HCT116 (cell line): ENCODE data around the gene TPMT. TPM values are rescaled to one million over a fixed set of nuclear protein-coding genes. Genes with fewer than 3 reads are reported as not detected.

Source experiments
- ATAC-seq: fragments of 200-7000 bp; cut with Tn5 transposase; 2 replicates; pipeline ENCODE4 v1.9.1; 2020; ENCODE audit warnings: mild to moderate bottlenecking, moderate library complexity
- BruUV-seq: library from RNA; stranded (reverse); fragments of 400-500 nt; replicated peaks from 2 replicates; lab custom pipeline; 2021; lab: Mats Ljungman, UMichigan
- CTCF ChIA-PET: fragments of 300-600 bp; sonication (Branson Sonifier 250); formaldehyde crosslinking; loops from one replicate; lab custom pipeline; 2021; ENCODE audit warnings: antibody characterized with exemption; lab: Charles Lee
- POLR2A ChIA-PET: fragments of 300-600, 350-600 bp; sonication (Branson Sonifier 250); formaldehyde crosslinking; loops from one replicate; lab custom pipeline; 2021; ENCODE audit warnings: antibody characterized with exemption; lab: Charles Lee
- RAD21 ChIA-PET, 2 experiments: fragments of 300-600 bp; sonication (Branson Sonifier 250); formaldehyde crosslinking; loops; one replicate each; lab custom pipeline; 2023; ENCODE audit warnings: low total read pairs in 2 of 2; ENCODE audit not compliant: uncharacterized antibody in 2 of 2, unreplicated experiment in 2 of 2, low non-redundant PET in 1 of 2; lab: Charles Lee
- DNase-seq: peaks from one replicate; pipeline ENCODE4 v3.0.0-alpha.2; 2010; ENCODE audit warnings: low read depth, low spot score
- H2AFZ ChIP-seq: fragments of 200-600 bp; shearing (Covaris generic), sonication (generic); 2 replicates; pipeline ENCODE4 v1.6.1; 2017; ENCODE audit warnings: low read depth, mixed run types, mixed read lengths, antibody characterized with exemption, low read length; ENCODE audit not compliant: poor library complexity, severe bottlenecking
- H3K27ac ChIP-seq: 2 replicates; pipeline ENCODE4 v1.5.1; 2012; ENCODE audit warnings: low read depth, low read length
- H3K27me3 ChIP-seq: fragments of 200-600 bp; sonication (generic); 2 replicates; pipeline ENCODE4 v1.6.1; 2016; ENCODE audit warnings: mixed run types, low read length, mixed read lengths; ENCODE audit not compliant: insufficient read depth
- H3K36me3 ChIP-seq, 2 experiments: fragments of 200-500 bp in 1 of 2; fragments of 200-600 bp in 1 of 2; sonication (Bioruptor generic) in 1 of 2; sonication (generic) in 1 of 2; 2 replicates each; pipeline versions ENCODE4 v1.5.1 to v1.6.1; 2014 to 2016; ENCODE audit warnings: low read length in 2 of 2, inconsistent platforms in 1 of 2, mixed read lengths in 1 of 2, mixed run types in 1 of 2; ENCODE audit not compliant: insufficient read depth in 2 of 2, control insufficient read depth in 1 of 2
- H3K4me1 ChIP-seq, 2 experiments: fragments of 200-600 bp in 1 of 2; sonication (generic) in 1 of 2; 2 replicates each; pipeline versions ENCODE4 v1.5.1 to v1.6.1; 2012 to 2017; ENCODE audit warnings: low read length in 2 of 2, inconsistent platforms in 1 of 2, mild to moderate bottlenecking in 1 of 2, mixed read lengths in 1 of 2, mixed run types in 1 of 2, moderate library complexity in 1 of 2; ENCODE audit not compliant: insufficient read depth in 2 of 2, control insufficient read depth in 1 of 2
- H3K4me2 ChIP-seq: fragments of 200-600 bp; sonication (generic); 2 replicates; pipeline ENCODE4 v1.6.1; 2017; ENCODE audit warnings: mixed run types, low read length, mixed read lengths
- H3K4me3 ChIP-seq, 2 experiments: fragments of 200-600 bp in 1 of 2; sonication (generic) in 1 of 2; replicated peaks in 1 of 2; 2 replicates each; pipeline ENCODE4 v1.5.1; 2011 to 2016; ENCODE audit warnings: low read length in 2 of 2, control low read depth in 1 of 2, low read depth in 1 of 2, mild to moderate bottlenecking in 1 of 2, mixed read lengths in 1 of 2, mixed run types in 1 of 2
- H3K79me2 ChIP-seq: fragments of 200-600 bp; sonication (generic); 2 replicates; pipeline ENCODE4 v1.6.1; 2017; ENCODE audit warnings: mild to moderate bottlenecking, mixed run types, low read length, moderate library complexity, mixed read lengths; ENCODE audit not compliant: insufficient read depth
- H3K9ac ChIP-seq: fragments of 200-600 bp; sonication (generic); 2 replicates; pipeline ENCODE4 v1.6.1; 2016; ENCODE audit warnings: low read length, mixed read lengths
- H3K9me2 ChIP-seq: fragments of 200-600 bp; sonication (generic), shearing (Covaris generic); 2 replicates; pipeline ENCODE4 v1.6.1; 2017; ENCODE audit warnings: mixed run types, mild to moderate bottlenecking, moderate library complexity; ENCODE audit not compliant: insufficient read depth
- H3K9me3 ChIP-seq, 2 experiments: fragments of 200-500 bp in 1 of 2; fragments of 200-600 bp in 1 of 2; sonication (Bioruptor generic) in 1 of 2; sonication (generic) in 1 of 2; 2 replicates each; pipeline ENCODE4 v1.6.1; 2014 to 2017; ENCODE audit warnings: low read length in 2 of 2, mixed read lengths in 2 of 2, inconsistent platforms in 1 of 2, low read depth in 1 of 2, mild to moderate bottlenecking in 1 of 2, mixed run types in 1 of 2, moderate library complexity in 1 of 2; ENCODE audit not compliant: control insufficient read depth in 1 of 2, insufficient read depth in 1 of 2
- H4K20me1 ChIP-seq: fragments of 200-600 bp; sonication (generic), shearing (Covaris generic); 2 replicates; pipeline ENCODE4 v1.6.1; 2017; ENCODE audit warnings: mixed run types, mild to moderate bottlenecking, moderate library complexity; ENCODE audit not compliant: insufficient read depth
- CBX3 ChIP-seq: IDR thresholded peaks from 2 replicates; pipeline ENCODE4 v1.6.1; 2012; ENCODE audit warnings: low read depth
- CEBPB ChIP-seq: IDR thresholded peaks from 2 replicates; pipeline ENCODE4 v1.6.1; 2012; ENCODE audit warnings: low read depth
- CTCF ChIP-seq, 3 experiments: fragments of 200-600 bp in 1 of 3; sonication (generic) in 1 of 3; IDR thresholded peaks in 2 of 3; conservative IDR thresholded peaks in 1 of 3; 2 replicates each; pipeline ENCODE4 v1.5.1; 2012 to 2017; ENCODE audit warnings: low read depth in 2 of 3, low read length in 2 of 3, antibody characterized with exemption in 1 of 3, borderline replicate concordance in 1 of 3, control low read depth in 1 of 3, mild to moderate bottlenecking in 1 of 3, mixed read lengths in 1 of 3, mixed run types in 1 of 3, moderate library complexity in 1 of 3; ENCODE audit not compliant: insufficient read depth in 1 of 3
- EGR1 ChIP-seq: IDR thresholded peaks from 2 replicates; pipeline ENCODE4 v1.6.1; 2012; ENCODE audit warnings: low read depth
- ELF1 ChIP-seq: IDR thresholded peaks from 2 replicates; pipeline ENCODE4 v1.6.1; 2012; ENCODE audit warnings: low read depth, borderline replicate concordance
- EZH2 ChIP-seq: fragments of 200-600 bp; sonication (generic); IDR thresholded peaks from 2 replicates; pipeline ENCODE4 v1.6.1; 2017; ENCODE audit warnings: antibody characterized with exemption, mixed run types
- FOSL1 ChIP-seq: IDR thresholded peaks from 2 replicates; pipeline ENCODE4 v1.6.1; 2012; ENCODE audit warnings: low read depth
- POLR2A ChIP-seq: IDR thresholded peaks from 2 replicates; pipeline ENCODE4 v1.7.0; 2011; ENCODE audit warnings: borderline replicate concordance; ENCODE audit not compliant: insufficient read depth, insufficient read length; ENCODE audit errors: extremely low read depth
- POLR2AphosphoS5 ChIP-seq: IDR thresholded peaks from 2 replicates; pipeline ENCODE4 v1.6.1; 2011; ENCODE audit warnings: mild to moderate bottlenecking, low read depth, low read length, moderate library complexity
- SIN3A ChIP-seq: IDR thresholded peaks from 2 replicates; pipeline ENCODE4 v1.6.1; 2012; ENCODE audit warnings: low read depth
- SP1 ChIP-seq: IDR thresholded peaks from 2 replicates; pipeline ENCODE4 v1.6.1; 2012; ENCODE audit warnings: low read depth
- SRF ChIP-seq: IDR thresholded peaks from 2 replicates; pipeline ENCODE4 v1.6.1; 2012; ENCODE audit warnings: low read depth
- TCF7L2 ChIP-seq: IDR thresholded peaks from 2 replicates; pipeline ENCODE4 v1.7.0; 2011; ENCODE audit warnings: borderline replicate concordance, inconsistent platforms; ENCODE audit not compliant: insufficient read depth, insufficient read length; ENCODE audit errors: extremely low read depth
- YY1 ChIP-seq: IDR thresholded peaks from 2 replicates; pipeline ENCODE4 v1.6.1; 2011; ENCODE audit warnings: low read length, low read depth, moderate library complexity, mild to moderate bottlenecking; ENCODE audit not compliant: insufficient replicate concordance; ENCODE audit errors: extremely low read depth
- ZFX ChIP-seq: fragments of 450-650 bp; IDR thresholded peaks from 2 replicates; pipeline ENCODE4 v1.6.1; 2017
- intact Hi-C: fragments of 100-400 bp; cut with micrococcal nuclease; formaldehyde crosslinking; loops from 2 replicates; pipeline ENCODE4 v1.10.0; 2022
- total RNA-seq: library from RNA; stranded (reverse); gene quantifications from one replicate; pipeline ENCODE4 v1.2.1, GENCODE V29; 2021; ENCODE audit not compliant: unreplicated experiment
- TF ChIP-seq, protein P1 (sequence below): IDR thresholded peaks from 2 replicates; pipeline ENCODE4 v1.6.1; 2012
- TF ChIP-seq, protein P2 (sequence below): IDR thresholded peaks from 2 replicates; pipeline ENCODE4 v1.6.1; 2012; ENCODE audit warnings: low read depth

The TPMT gene
- total RNA-seq, 1 experiment from 2014 or later: 10.1 TPM

DNA sequence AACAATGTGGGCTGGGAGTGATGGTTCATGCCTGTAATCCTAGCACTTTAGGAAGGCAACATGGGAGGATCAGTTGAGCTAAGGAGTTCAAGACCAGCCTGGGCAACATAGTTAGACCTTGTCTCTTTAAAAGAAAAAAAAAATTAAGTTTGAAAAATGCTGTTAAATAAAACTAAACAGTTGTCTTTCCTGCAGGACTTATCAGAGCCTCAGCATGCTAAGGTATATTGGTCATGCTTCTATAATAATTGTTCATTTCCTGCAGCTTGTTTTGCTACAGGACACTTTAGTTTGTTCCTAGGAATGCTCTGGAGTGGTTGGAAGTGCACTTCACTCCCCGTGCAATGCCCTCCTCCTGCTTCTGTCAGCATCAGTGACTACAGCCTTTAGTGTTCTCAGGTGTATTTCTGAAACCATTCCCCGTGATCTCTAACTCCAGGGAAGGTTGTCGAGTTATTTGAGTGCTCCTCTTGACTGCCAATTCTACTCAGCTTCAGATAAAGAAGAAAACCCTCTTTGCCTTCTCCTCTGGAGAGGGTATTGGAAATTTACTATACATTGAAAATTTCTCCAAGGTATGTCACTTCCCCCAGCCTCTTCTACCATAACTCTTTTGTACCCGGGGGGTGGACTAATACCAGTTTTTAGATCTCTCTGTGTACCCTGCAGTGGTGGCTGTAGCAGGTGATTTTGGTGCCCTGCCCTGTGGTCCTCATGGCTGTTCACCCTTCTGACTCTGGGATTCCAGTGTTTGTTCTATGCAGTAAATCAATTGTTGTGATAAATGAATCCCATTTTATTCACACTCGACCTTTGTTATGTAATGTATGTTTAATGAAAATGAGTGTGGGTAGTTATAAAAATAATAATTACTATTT, 66.2 kb downstream of the TPMT start:
- no peak for TF ChIP-seq POLR2AphosphoS5
- TF ChIP-seq ELF1: no peak
- no peak for TF ChIP-seq SRF
- no peak for TF ChIP-seq SIN3A
- no peak for TF ChIP-seq CBX3
- TF ChIP-seq CEBPB: no peak
- TF ChIP-seq EGR1: no peak
- TF ChIP-seq, protein P1, sequence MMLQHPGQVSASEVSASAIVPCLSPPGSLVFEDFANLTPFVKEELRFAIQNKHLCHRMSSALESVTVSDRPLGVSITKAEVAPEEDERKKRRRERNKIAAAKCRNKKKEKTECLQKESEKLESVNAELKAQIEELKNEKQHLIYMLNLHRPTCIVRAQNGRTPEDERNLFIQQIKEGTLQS: no peak
- no peak for TF ChIP-seq YY1
- no peak for TF ChIP-seq EZH2
- TF ChIP-seq TCF7L2: no peak
- TF ChIP-seq, protein P2, sequence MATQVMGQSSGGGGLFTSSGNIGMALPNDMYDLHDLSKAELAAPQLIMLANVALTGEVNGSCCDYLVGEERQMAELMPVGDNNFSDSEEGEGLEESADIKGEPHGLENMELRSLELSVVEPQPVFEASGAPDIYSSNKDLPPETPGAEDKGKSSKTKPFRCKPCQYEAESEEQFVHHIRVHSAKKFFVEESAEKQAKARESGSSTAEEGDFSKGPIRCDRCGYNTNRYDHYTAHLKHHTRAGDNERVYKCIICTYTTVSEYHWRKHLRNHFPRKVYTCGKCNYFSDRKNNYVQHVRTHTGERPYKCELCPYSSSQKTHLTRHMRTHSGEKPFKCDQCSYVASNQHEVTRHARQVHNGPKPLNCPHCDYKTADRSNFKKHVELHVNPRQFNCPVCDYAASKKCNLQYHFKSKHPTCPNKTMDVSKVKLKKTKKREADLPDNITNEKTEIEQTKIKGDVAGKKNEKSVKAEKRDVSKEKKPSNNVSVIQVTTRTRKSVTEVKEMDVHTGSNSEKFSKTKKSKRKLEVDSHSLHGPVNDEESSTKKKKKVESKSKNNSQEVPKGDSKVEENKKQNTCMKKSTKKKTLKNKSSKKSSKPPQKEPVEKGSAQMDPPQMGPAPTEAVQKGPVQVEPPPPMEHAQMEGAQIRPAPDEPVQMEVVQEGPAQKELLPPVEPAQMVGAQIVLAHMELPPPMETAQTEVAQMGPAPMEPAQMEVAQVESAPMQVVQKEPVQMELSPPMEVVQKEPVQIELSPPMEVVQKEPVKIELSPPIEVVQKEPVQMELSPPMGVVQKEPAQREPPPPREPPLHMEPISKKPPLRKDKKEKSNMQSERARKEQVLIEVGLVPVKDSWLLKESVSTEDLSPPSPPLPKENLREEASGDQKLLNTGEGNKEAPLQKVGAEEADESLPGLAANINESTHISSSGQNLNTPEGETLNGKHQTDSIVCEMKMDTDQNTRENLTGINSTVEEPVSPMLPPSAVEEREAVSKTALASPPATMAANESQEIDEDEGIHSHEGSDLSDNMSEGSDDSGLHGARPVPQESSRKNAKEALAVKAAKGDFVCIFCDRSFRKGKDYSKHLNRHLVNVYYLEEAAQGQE: no peak
- no peak for TF ChIP-seq SP1
- no peak for TF ChIP-seq ZFX
- no peak for TF ChIP-seq FOSL1
- TF ChIP-seq POLR2A: no peak
- TF ChIP-seq CTCF (IDR thresholded peaks at IDR 0.05 in 2 of 3, conservative IDR thresholded peaks at IDR 0.05 in 1 of 3; ENCODE audit: borderline replicate concordance in 1 of 3, insufficient read depth in 1 of 3, low read depth in 2 of 3, low read length in 2 of 3): no peak
- no TSS peak for BruUV-seq
- Histone ChIP-seq H3K79me2 (no peaks in the 10 kb centered on the region), H3K9me3 (0 out of 4 replicates have a peak, but pooled peaks cover 0 to 3% of the 10 kb centered on the region in 2 experiments), H3K36me3 (no peaks in the 10 kb centered on the region), H3K4me1 (no peaks in the 10 kb centered on the region), H2AFZ (no peak overlapping the region), H3K9me2 (no peaks in the 10 kb centered on the region), H4K20me1 (no peaks in the 10 kb centered on the region), H3K9ac (no peak overlapping the region), H3K4me2 (no peak overlapping the region), H3K4me3 (no peak overlapping the region), H3K27ac (no peak overlapping the region), H3K27me3 (no peaks in the 10 kb centered on the region)
- ChIA-PET POLR2A (no interaction called here), RAD21 (no interaction called here), CTCF (no interaction called here)
- no peak for ATAC-seq
- intact Hi-C loops: no loop called here
- DNase-seq: no peak
